Breast epithelium (tissue), 4 donors: ENCODE measurements around the gene ARHGEF10L. TPM values are rescaled to one million over a fixed set of nuclear protein-coding genes. Genes with fewer than 3 reads are reported as not detected.

Source experiments
- DNase-seq, 2 donors: peaks; one replicate each; pipeline ENCODE4 v3.0.0-alpha.2; 2019; ENCODE audit warnings: low spot score in 2 of 2
- H3K27ac ChIP-seq, 2 donors: fragments of 200-600 bp; sonication (generic) in 1 of 2; one replicate each; pipeline ENCODE4 v1.5.1; 2016 to 2019; ENCODE audit warnings: mild to moderate bottlenecking in 1 of 2
- H3K27me3 ChIP-seq, 2 donors: fragments of 200-600 bp; sonication (generic) in 1 of 2; one replicate each; pipeline versions ENCODE4 v1.5.1 to v1.6.0; 2017 to 2019; ENCODE audit warnings: control low read depth in 1 of 2, mild to moderate bottlenecking in 1 of 2
- H3K36me3 ChIP-seq: fragments of 200-600 bp; one replicate; pipeline ENCODE4 v1.5.1; 2019
- H3K4me1 ChIP-seq, 2 donors: fragments of 200-600 bp; sonication (generic); one replicate each; pipeline ENCODE4 v1.5.1; 2016 to 2019; ENCODE audit warnings: control low read depth in 1 of 2
- H3K4me3 ChIP-seq, 3 donors: fragments of 200-600 bp; sonication (generic); 1 replicate in 2 of 3; 2 replicates in 1 of 3; pipeline ENCODE4 v1.5.1; 2016 to 2019; ENCODE audit warnings: mild to moderate bottlenecking in 3 of 3, moderate library complexity in 2 of 3
- H3K9me3 ChIP-seq, 2 donors: fragments of 200-600 bp; sonication (generic) in 1 of 2; one replicate each; pipeline ENCODE4 v1.5.1; 2016 to 2019; ENCODE audit warnings: control low read depth in 1 of 2
- POLR2A ChIP-seq: fragments of 450-650 bp; IDR thresholded peaks from one replicate; pipeline ENCODE4 v1.6.1; 2016; ENCODE audit warnings: antibody characterized with exemption, mild to moderate bottlenecking, moderate library complexity
- POLR2AphosphoS5 ChIP-seq, 3 donors: sonication (generic); formaldehyde crosslinking; IDR thresholded peaks; one replicate each; pipeline ENCODE4 v1.6.1; 2017; ENCODE audit warnings: antibody characterized with exemption in 3 of 3
- intact Hi-C: fragments of 100-400 bp; cut with DNase I; formaldehyde crosslinking; loops from one replicate; pipeline ENCODE4 v1.15.1; 2023; ENCODE audit warnings: low total_unique reads
- total RNA-seq, 3 donors: library from RNA; depleted of rRNA; stranded (reverse); fragments of >200 nt; gene quantifications; one replicate each; pipeline ENCODE4 v1.1.0, GENCODE V29; 2016
- TF ChIP-seq, protein P1 (sequence below), 3 donors: fragments of 450-650 bp; IDR thresholded peaks; one replicate each; pipeline ENCODE4 v1.5.1; 2016 to 2017; ENCODE audit warnings: antibody characterized with exemption in 3 of 3, mild to moderate bottlenecking in 3 of 3, moderate library complexity in 3 of 3

Gene ARHGEF10L
- total RNA-seq, 3 donors from 2014 or later: 36.7 to 51.4 (median 49.8) TPM

GRCh38 chr1:17635276-17635675 is 95.8 kb downstream of the ARHGEF10L start:
- intact Hi-C loops: no loop called here
- no peak for DNase-seq
- H3K36me3 ChIP-seq: peaks cover 3% of the 10 kb centered on the region
- TF ChIP-seq, protein P1, sequence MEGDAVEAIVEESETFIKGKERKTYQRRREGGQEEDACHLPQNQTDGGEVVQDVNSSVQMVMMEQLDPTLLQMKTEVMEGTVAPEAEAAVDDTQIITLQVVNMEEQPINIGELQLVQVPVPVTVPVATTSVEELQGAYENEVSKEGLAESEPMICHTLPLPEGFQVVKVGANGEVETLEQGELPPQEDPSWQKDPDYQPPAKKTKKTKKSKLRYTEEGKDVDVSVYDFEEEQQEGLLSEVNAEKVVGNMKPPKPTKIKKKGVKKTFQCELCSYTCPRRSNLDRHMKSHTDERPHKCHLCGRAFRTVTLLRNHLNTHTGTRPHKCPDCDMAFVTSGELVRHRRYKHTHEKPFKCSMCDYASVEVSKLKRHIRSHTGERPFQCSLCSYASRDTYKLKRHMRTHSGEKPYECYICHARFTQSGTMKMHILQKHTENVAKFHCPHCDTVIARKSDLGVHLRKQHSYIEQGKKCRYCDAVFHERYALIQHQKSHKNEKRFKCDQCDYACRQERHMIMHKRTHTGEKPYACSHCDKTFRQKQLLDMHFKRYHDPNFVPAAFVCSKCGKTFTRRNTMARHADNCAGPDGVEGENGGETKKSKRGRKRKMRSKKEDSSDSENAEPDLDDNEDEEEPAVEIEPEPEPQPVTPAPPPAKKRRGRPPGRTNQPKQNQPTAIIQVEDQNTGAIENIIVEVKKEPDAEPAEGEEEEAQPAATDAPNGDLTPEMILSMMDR (IDR thresholded peaks at IDR 0.05): no peak
- TF ChIP-seq POLR2A (no peak), POLR2AphosphoS5 (IDR thresholded peaks at IDR 0.05) (no peak)
- H3K9me3 ChIP-seq: no peaks in the 10 kb centered on the region
- H3K4me3 ChIP-seq: no peak overlapping the region
- H3K27ac ChIP-seq: peak overlapping the region; percentile 6 to 7
- no peaks in the 10 kb centered on the region for H3K4me1 ChIP-seq
- no peaks in the 10 kb centered on the region for H3K27me3 ChIP-seq

DNA sequence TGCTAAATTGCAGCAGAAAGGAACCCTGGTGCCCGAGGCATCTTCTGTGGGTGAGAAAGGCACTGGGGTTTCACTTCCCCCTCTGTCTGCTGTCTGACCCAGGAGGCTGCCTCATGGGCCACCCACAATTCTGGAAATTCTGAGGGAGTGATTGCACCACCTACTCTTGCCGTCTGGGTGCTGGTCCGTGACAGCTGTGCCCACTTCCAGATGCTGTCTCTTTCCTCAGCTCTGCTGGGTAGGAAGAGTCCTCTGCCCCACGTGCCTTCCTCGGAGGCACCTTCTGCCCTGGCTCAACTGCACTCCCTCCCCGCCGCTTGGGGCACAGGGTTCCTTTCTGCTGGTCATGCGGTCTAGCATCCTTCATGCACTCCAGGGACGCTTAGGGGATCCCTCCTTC is 96.3 kb downstream of the ARHGEF10L start:
- no peaks in the 10 kb centered on the region for H3K4me1 ChIP-seq
- no peak overlapping the region for H3K27ac ChIP-seq
- no peak for DNase-seq
- peaks cover 3% of the 10 kb centered on the region for H3K36me3 ChIP-seq
- TF ChIP-seq, protein P1 (IDR thresholded peaks at IDR 0.05): no peak
- TF ChIP-seq POLR2AphosphoS5 (IDR thresholded peaks at IDR 0.05) (no peak), POLR2A (no peak)
- no peaks in the 10 kb centered on the region for H3K27me3 ChIP-seq
- H3K9me3 ChIP-seq: no peaks in the 10 kb centered on the region
- H3K4me3 ChIP-seq: no peak overlapping the region
- intact Hi-C loops: no loop called here

DNA sequence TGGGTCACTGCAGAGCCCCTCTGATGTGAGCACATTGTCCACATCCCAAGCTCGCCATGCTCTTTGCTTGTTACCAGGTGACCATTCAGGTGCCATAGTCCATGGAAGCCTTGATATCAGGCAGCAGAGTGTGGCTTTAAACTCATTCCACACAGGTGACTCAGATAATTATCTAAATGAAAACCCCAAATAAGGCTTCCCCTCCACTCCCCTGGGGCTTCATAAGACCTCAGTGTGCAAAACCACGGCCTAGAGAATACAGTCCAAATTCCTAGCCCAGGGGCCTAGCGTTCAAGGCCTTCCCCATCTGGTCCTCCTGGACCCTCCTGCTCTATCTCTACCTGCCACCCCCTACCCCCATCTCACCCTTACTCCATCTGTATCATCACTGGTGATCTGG is 97.1 kb downstream of the ARHGEF10L start:
- no peak for DNase-seq
- H3K27me3 ChIP-seq: no peaks in the 10 kb centered on the region
- intact Hi-C loops: no loop called here
- no peaks in the 10 kb centered on the region for H3K4me1 ChIP-seq
- no peak overlapping the region for H3K27ac ChIP-seq
- TF ChIP-seq POLR2AphosphoS5 (IDR thresholded peaks at IDR 0.05) (no peak), POLR2A (no peak)
- TF ChIP-seq, protein P1 (IDR thresholded peaks at IDR 0.05): no peak
- no peaks in the 10 kb centered on the region for H3K9me3 ChIP-seq
- H3K4me3 ChIP-seq: no peak overlapping the region
- peaks cover 3% of the 10 kb centered on the region for H3K36me3 ChIP-seq

DNA sequence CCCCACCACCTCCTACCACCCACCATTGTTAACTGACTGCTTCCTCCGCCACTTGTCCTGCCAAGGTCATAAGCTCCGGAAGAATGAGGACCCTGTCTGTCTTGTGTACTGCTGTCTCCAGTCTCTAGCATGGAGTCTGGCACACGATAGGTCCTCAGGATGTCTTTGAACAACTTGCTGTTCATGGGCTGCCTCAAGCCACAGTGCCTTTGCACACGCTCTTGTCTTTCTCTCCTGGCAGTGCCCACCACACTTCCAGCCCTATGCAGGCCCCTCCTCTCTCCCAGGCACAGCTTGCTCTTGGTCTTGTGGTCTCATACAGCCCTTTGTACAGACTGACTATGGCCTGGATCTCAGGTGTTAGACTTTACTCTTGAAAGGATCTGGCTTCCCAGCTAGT is 97.6 kb downstream of the ARHGEF10L start:
- no peak for DNase-seq
- Histone ChIP-seq H3K36me3 (peaks cover 3% of the 10 kb centered on the region), H3K4me1 (no peaks in the 10 kb centered on the region), H3K4me3 (no peak overlapping the region), H3K27ac (no peak overlapping the region), H3K27me3 (no peaks in the 10 kb centered on the region), H3K9me3 (no peaks in the 10 kb centered on the region)
- intact Hi-C loops: no loop called here
- TF ChIP-seq POLR2AphosphoS5 (IDR thresholded peaks at IDR 0.05): no peak
- TF ChIP-seq, protein P1 (IDR thresholded peaks at IDR 0.05): no peak
- TF ChIP-seq POLR2A: no peak

DNA sequence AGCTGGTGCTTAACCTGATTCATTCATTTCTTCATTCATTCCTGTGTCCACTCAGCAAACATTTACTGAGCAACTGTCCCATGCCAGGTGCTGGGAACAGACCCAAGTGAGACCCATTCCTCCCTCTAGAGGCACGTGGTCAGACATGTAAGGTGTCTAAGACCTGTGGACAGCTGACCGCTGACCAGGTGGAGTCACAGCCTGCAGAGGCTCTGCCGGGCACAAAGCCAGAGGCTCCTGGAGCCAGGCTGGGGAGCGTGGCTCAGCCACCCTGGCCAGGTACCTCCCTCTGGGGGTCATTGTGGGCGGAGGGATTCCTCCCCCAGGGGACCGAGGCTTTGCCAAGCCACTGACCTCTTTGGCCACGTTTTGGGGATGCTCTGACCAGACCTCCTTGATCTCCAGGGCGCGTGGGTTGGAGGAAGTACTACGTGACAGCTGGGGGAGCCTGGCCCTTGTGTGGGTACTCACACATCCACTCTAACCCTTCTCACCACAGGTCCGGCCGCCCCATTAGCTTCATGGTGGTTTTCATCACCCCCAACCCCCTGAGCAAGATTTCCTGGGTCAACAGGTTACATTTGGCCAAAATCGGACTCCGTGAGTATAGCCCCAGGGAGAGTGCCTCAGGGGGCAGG is 100.3 kb downstream of the ARHGEF10L start:
- intact Hi-C loops: loop anchor here (10.0 kb wide), 1 partner anchor 685 kb away; no protein-coding TSS in a partner anchor

More for the DNA sequence above, 100.3 kb downstream of the ARHGEF10L start:
- no peak overlapping the region for H3K4me3 ChIP-seq
- H3K27ac ChIP-seq: no peak overlapping the region
- no peaks in the 10 kb centered on the region for H3K4me1 ChIP-seq
- no peaks in the 10 kb centered on the region for H3K27me3 ChIP-seq
- H3K36me3 ChIP-seq: peaks cover 3% of the 10 kb centered on the region
- TF ChIP-seq POLR2AphosphoS5 (IDR thresholded peaks at IDR 0.05) (no peak), POLR2A (no peak)
- TF ChIP-seq, protein P1 (IDR thresholded peaks at IDR 0.05): no peak
- no peaks in the 10 kb centered on the region for H3K9me3 ChIP-seq
- no peak for DNase-seq
